ENCODE results near the gene BCOR. TPM values are rescaled to one million over a fixed set of nuclear protein-coding genes. Genes with fewer than 3 reads are reported as not detected.

The BCOR gene
- total RNA-seq, 2 experiments from 2014 or later: 26.1 to 26.3 TPM

DNA sequence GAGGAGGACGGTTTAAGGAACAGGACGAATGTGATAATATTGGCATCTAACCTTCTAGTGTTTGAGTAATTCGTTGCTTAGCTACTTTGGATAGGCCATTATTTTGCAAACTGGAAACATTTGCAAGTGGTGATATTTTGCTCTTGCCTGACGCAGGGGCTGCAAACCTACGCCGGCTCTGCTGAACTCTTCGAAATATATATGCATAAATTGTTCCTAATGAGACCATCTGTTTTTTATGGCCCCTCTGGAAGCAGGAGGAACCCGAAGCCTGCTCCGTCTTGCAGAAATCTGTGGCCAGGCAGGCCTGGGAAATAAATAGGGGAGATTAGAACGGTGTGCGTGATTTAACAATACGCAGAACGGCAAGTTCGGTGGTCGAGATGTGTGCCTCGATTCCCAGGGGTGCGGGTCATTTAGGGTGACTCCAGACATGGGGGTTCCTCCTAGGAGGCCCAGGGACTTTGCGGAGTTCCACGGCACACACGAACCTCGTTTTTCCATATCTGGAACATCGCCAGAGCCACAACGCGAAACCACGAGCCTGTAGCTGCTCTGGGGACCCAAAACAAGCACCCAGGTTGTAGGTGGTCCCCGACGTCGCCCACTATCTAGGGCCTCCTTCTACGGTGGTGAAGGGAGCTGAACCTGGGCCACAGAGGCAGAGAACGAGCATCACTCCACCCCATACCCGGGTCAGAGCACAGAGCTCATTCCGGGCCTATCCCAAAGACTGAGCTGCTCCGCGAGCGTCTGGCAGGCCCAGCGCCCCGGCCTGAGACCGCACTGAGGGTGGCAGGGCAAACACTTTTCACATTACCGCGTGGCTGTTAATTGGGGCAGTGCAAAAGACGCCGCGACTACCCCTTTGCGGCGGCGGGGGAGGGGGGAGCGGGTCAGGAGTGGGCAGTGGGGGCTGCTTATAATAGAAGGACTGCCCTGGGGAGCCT is 89.7 kb downstream of the BCOR start:
- Mint-ChIP-seq H3K27me3 (peaks cover 56% of the 10 kb centered on the region), H3K9me3 (no peaks in the 10 kb centered on the region), H3K27ac (no peak overlapping the region), H3K36me3 (ENCODE audit: low read depth) (no peaks in the 10 kb centered on the region), H3K4me3 (no peak overlapping the region), H3K4me1 (ENCODE audit: low read depth) (peaks cover 40% of the 10 kb centered on the region)
- H3K9me3 ChIP-seq (ENCODE audit: control insufficient read depth in 1 of 2, insufficient read depth in 1 of 2, low read length in 2 of 2): no peaks in the 10 kb centered on the region
- no peak overlapping the region for H3K27ac ChIP-seq (ENCODE audit: low read depth in 1 of 2, low read length in 2 of 2)
- no peak for TF ChIP-seq CTCF (IDR thresholded peaks at IDR 0.05)
- ChIA-PET POLR2A (no interaction called here), CTCF (no interaction called here)
- ATAC-seq (ENCODE audit: poor library complexity): no peak
- peaks cover 20 to 49% of the 10 kb centered on the region in 2 experiments for H3K27me3 ChIP-seq (ENCODE audit: control insufficient read depth in 1 of 2, insufficient read depth in 2 of 2, low read length in 2 of 2)
- H3K36me3 ChIP-seq (ENCODE audit: insufficient read depth, low read length): no peaks in the 10 kb centered on the region
- no peak for DNase-seq
- peaks cover 62% of the 10 kb centered on the region for H3K4me1 ChIP-seq (ENCODE audit: insufficient read depth, low read length)
- no peak overlapping the region for H3K4me3 ChIP-seq (ENCODE audit: low read length)
- intact Hi-C loops (cut with DNase I, micrococcal nuclease): loop anchor here (10.0 kb wide), 3 partner anchors 77 to 257 kb away; no protein-coding TSS in a partner anchor

- Mint-ChIP-seq H3K27ac (no peak overlapping the region), H3K4me1 (ENCODE audit: low read depth) (peaks cover 35% of the 10 kb centered on the region), H3K27me3 (peaks cover 56% of the 10 kb centered on the region), H3K36me3 (ENCODE audit: low read depth) (no peaks in the 10 kb centered on the region), H3K9me3 (no peaks in the 10 kb centered on the region), H3K4me3 (peak overlapping the region; percentile 78)
- ATAC-seq (ENCODE audit: poor library complexity) (no peak), DNase-seq (no peak)
- POLR2A ChIA-PET: no interaction called here
- H3K27ac ChIP-seq (ENCODE audit: low read depth in 1 of 2, low read length in 2 of 2): no peak overlapping the region
- H3K9me3 ChIP-seq (ENCODE audit: control insufficient read depth in 1 of 2, insufficient read depth in 1 of 2, low read length in 2 of 2): no peaks in the 10 kb centered on the region
- H3K36me3 ChIP-seq (ENCODE audit: insufficient read depth, low read length): no peaks in the 10 kb centered on the region
- peaks cover 20 to 42% of the 10 kb centered on the region in 2 experiments for H3K27me3 ChIP-seq (ENCODE audit: control insufficient read depth in 1 of 2, insufficient read depth in 2 of 2, low read length in 2 of 2)
- TF ChIP-seq CTCF (IDR thresholded peaks at IDR 0.05): no peak
- peaks cover 55% of the 10 kb centered on the region for H3K4me1 ChIP-seq (ENCODE audit: insufficient read depth, low read length)
- no peak overlapping the region for H3K4me3 ChIP-seq (ENCODE audit: low read length)
- CTCF ChIA-PET: no interaction called here
- intact Hi-C loops (cut with DNase I, micrococcal nuclease): loop anchor here (10.0 kb wide), 3 partner anchors 78 to 258 kb away; no protein-coding TSS in a partner anchor
These were observed 90.5 kb downstream of the BCOR start for GRCh38 chrX:40007131-40007755.

DNA sequence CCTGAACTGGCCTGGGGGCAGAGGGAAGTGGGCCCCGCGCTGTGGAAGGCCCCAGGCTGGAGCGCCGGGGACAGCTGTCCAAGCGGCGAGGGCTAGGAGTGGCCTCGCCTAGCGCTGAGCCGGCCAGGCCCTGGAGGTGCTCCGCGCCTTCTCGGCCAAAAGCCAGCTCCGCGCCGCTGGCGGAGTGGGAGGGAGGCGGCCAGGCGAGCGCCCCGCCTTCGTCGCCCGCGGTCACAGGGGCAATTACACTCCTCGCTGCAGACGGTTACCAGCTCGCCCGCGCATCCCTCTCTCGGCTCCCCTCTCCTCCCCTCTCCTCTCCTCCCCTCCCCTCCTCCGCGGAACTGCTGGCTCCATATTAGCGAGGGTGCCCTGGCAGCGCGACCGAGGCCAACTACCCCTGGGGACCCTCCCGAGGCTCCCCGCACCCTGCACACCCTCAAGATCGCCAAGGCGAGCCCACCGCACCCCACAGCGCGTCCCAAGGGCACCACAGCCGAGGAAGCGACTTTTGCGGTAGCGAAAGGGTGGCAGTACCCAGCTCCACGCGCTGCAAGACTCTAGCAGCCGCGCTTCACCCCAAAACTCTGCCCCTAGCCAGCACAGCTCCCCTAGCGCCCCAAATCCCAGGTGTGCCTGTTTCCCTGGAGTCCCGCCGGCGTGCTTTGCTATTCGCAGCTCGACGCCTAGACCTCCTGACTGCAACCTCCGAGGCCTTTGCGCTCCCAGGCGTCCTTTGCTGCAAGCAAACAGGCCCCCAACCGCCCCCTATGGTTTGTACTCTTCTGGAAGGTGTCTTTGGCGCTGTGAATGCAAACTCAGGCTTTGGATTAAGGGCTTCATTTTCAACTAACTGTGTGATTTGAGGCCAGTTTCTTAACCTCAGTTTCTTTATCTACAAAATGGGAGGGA is 91.4 kb downstream of the BCOR start:
- H3K4me1 Mint-ChIP-seq (ENCODE audit: low read depth): peaks cover 30% of the 10 kb centered on the region
- ATAC-seq (ENCODE audit: poor library complexity) (peak; percentile 29), DNase-seq (peak in 5 of 14 experiments; percentile 0 to 51 (median 38))
- TF ChIP-seq CTCF (IDR thresholded peaks at IDR 0.05): no peak
- peak overlapping the region; percentile 78 for H3K4me3 Mint-ChIP-seq
- H3K9me3 Mint-ChIP-seq: no peaks in the 10 kb centered on the region
- Histone ChIP-seq H3K36me3 (ENCODE audit: insufficient read depth, low read length) (no peaks in the 10 kb centered on the region), H3K27ac (ENCODE audit: low read depth in 1 of 2, low read length in 2 of 2) (no peak overlapping the region), H3K4me1 (ENCODE audit: insufficient read depth, low read length) (peaks cover 48% of the 10 kb centered on the region), H3K9me3 (ENCODE audit: control insufficient read depth in 1 of 2, insufficient read depth in 1 of 2, low read length in 2 of 2) (no peaks in the 10 kb centered on the region), H3K4me3 (ENCODE audit: low read length) (peak overlapping the region; percentile 19), H3K27me3 (ENCODE audit: control insufficient read depth in 1 of 2, insufficient read depth in 2 of 2, low read length in 2 of 2) (peaks cover 20 to 33% of the 10 kb centered on the region in 2 experiments)
- intact Hi-C loops (cut with DNase I, micrococcal nuclease): loop anchor here (10.0 kb wide), 3 partner anchors 78 to 258 kb away; no protein-coding TSS in a partner anchor
- no peak overlapping the region for H3K27ac Mint-ChIP-seq
- ChIA-PET CTCF (no interaction called here), POLR2A (interaction anchor here (0.6 to 1.1 kb wide), 2 partner anchors 91 to 163 kb away, joined by 3 to 4 read pairs; partner anchors contain the start of gene BCOR)
- H3K36me3 Mint-ChIP-seq (ENCODE audit: low read depth): no peaks in the 10 kb centered on the region
- peaks cover 55% of the 10 kb centered on the region for H3K27me3 Mint-ChIP-seq
